ENCODE measurements around the gene SLC26A9. TPM values are rescaled to one million over a fixed set of nuclear protein-coding genes. Genes with fewer than 3 reads are reported as not detected.

The SLC26A9 gene
- polyA plus RNA-seq, 1 of the 3 experiments (the other 2 are of a cell fraction), result not detected

- Histone ChIP-seq H3K4me2 (no peak overlapping the region), H3K9me2 (no peaks in the 10 kb centered on the region), H4K20me1 (ENCODE audit: insufficient read depth) (no peaks in the 10 kb centered on the region), H3K27ac (ENCODE audit: low read depth in 2 of 2, low read length in 1 of 2) (no peak overlapping the region), H3K9me3 (no peaks in the 10 kb centered on the region), H3K27me3 (ENCODE audit: insufficient read depth) (peaks cover 21% of the 10 kb centered on the region; the same call in 1 of the 2 replicates), H2AFZ (ENCODE audit: low read depth) (no peak overlapping the region), H3F3A (replicated peaks; ENCODE audit: insufficient read depth) (no peaks in the 10 kb centered on the region), H3K9ac (no peak overlapping the region), H3K4me1 (ENCODE audit: control insufficient read depth in 1 of 2, insufficient read depth in 2 of 2, low read depth in 1 of 2, low read length in 1 of 2) (no peaks in the 10 kb centered on the region), H3K79me2 (ENCODE audit: insufficient read depth) (no peaks in the 10 kb centered on the region), H3K4me3 (ENCODE audit: low read depth in 2 of 2, low read length in 1 of 2) (no peak overlapping the region), H3K36me3 (replicated peaks in 1 of 2; ENCODE audit: control insufficient read depth in 1 of 2, insufficient read depth in 2 of 2, low read length in 1 of 2) (no peaks in the 10 kb centered on the region)
- 73% methylated on average over 16 of the region's 16 CpGs for WGBS (ENCODE audit: low lambda C conversion rate)
- TF ChIP-seq TAF1 (IDR thresholded peaks at IDR 0.05; ENCODE audit: borderline replicate concordance, low read depth, low read length) (no peak), TCF12 (IDR thresholded peaks at IDR 0.05) (no peak), NFIC (IDR thresholded peaks at IDR 0.05; ENCODE audit: borderline replicate concordance) (no peak), MAX (IDR thresholded peaks at IDR 0.05; ENCODE audit: low read depth) (no peak), PBX3 (IDR thresholded peaks at IDR 0.05) (no peak), GABPA (IDR thresholded peaks at IDR 0.05; ENCODE audit: low read depth) (no peak), EP300 (IDR thresholded peaks at IDR 0.05; ENCODE audit: borderline replicate concordance in 1 of 2, low read depth in 1 of 2, low read length in 1 of 2) (no peak), SMC3 (IDR thresholded peaks at IDR 0.05; ENCODE audit: low read depth, low read length) (no peak), FOSL2 (IDR thresholded peaks at IDR 0.05; ENCODE audit: borderline replicate concordance, low read depth) (no peak), ELF1 (IDR thresholded peaks at IDR 0.05) (no peak), IRF3 (IDR thresholded peaks at IDR 0.05; ENCODE audit: low read depth, low read length) (no peak), RXRA (IDR thresholded peaks at IDR 0.05; ENCODE audit: borderline replicate concordance, low read depth) (no peak), REST (IDR thresholded peaks at IDR 0.05; ENCODE audit: low read depth, low read length) (no peak), ZBTB33 (IDR thresholded peaks at IDR 0.05; ENCODE audit: borderline replicate concordance, low read depth) (no peak), CHD2 (IDR thresholded peaks at IDR 0.05; ENCODE audit: low read length, partially characterized antibody) (no peak), FOXM1 (IDR thresholded peaks at IDR 0.05; ENCODE audit: low read depth) (no peak), SIN3A (IDR thresholded peaks at IDR 0.05; ENCODE audit: borderline replicate concordance, low read depth, low read length) (no peak)
- TF ChIP-seq, protein P1, sequence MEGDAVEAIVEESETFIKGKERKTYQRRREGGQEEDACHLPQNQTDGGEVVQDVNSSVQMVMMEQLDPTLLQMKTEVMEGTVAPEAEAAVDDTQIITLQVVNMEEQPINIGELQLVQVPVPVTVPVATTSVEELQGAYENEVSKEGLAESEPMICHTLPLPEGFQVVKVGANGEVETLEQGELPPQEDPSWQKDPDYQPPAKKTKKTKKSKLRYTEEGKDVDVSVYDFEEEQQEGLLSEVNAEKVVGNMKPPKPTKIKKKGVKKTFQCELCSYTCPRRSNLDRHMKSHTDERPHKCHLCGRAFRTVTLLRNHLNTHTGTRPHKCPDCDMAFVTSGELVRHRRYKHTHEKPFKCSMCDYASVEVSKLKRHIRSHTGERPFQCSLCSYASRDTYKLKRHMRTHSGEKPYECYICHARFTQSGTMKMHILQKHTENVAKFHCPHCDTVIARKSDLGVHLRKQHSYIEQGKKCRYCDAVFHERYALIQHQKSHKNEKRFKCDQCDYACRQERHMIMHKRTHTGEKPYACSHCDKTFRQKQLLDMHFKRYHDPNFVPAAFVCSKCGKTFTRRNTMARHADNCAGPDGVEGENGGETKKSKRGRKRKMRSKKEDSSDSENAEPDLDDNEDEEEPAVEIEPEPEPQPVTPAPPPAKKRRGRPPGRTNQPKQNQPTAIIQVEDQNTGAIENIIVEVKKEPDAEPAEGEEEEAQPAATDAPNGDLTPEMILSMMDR (IDR thresholded peaks at IDR 0.05), result no peak
- TF ChIP-seq, protein P2, sequence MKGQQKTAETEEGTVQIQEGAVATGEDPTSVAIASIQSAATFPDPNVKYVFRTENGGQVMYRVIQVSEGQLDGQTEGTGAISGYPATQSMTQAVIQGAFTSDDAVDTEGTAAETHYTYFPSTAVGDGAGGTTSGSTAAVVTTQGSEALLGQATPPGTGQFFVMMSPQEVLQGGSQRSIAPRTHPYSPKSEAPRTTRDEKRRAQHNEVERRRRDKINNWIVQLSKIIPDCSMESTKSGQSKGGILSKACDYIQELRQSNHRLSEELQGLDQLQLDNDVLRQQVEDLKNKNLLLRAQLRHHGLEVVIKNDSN (IDR thresholded peaks at IDR 0.05; ENCODE audit: borderline replicate concordance, low read depth), result no peak
- ChIA-PET POLR2A (no interaction called here), CTCF (interaction anchor here (0.8 to 22.3 kb wide), 4 partner anchors 14 to 43 kb away, joined by 3 to 197 read pairs (median 33); no protein-coding TSS in a partner anchor)
- DNase-seq, result no peak
Observed at GRCh38 chr1:205963352-205964155, 20.3 kb upstream of the SLC26A9 start.
